HL-60 (cell line): ENCODE data around the gene PIP4K2A.

Experiments used
- DNase-seq, 2 experiments: peaks; one replicate each; pipeline ENCODE4 v3.0.0-alpha.2; 2010 to 2020; ENCODE audit warnings: low read depth in 1 of 2, low spot score in 1 of 2
- H3K27ac ChIP-seq: fragments of 250-450 bp; sonication (Bioruptor Pico); replicated peaks from 2 replicates; pipeline ENCODE4 v1.5.1; 2020; ENCODE audit warnings: mild to moderate bottlenecking, moderate library complexity
- H3K27me3 ChIP-seq: fragments of 250-450 bp; sonication (Bioruptor Pico); 2 replicates; pipeline ENCODE4 v1.5.1; 2021; ENCODE audit warnings: mild to moderate bottlenecking, moderate library complexity; ENCODE audit not compliant: insufficient read depth, poor library complexity, severe bottlenecking
- H3K4me3 ChIP-seq: replicated peaks from 2 replicates; pipeline ENCODE4 v1.5.1; 2011; ENCODE audit warnings: mild to moderate bottlenecking, control low read depth, low read length; ENCODE audit not compliant: insufficient read depth
- CTCF ChIP-seq: IDR thresholded peaks from one replicate; pipeline ENCODE4 v1.5.1; 2011; ENCODE audit warnings: low read length, control low read depth, inconsistent platforms; ENCODE audit not compliant: insufficient read depth
- GABPA ChIP-seq: IDR thresholded peaks from 2 replicates; pipeline ENCODE4 v1.6.1; 2012; ENCODE audit warnings: low read depth
- POLR2AphosphoS5 ChIP-seq: IDR thresholded peaks from 2 replicates; pipeline ENCODE4 v1.6.1; 2012; ENCODE audit warnings: low read depth
- REST ChIP-seq: IDR thresholded peaks from 2 replicates; pipeline ENCODE4 v1.6.1; 2012; ENCODE audit warnings: low read depth; ENCODE audit not compliant: insufficient replicate concordance
- SPI1 ChIP-seq: IDR thresholded peaks from 2 replicates; pipeline ENCODE4 v1.6.1; 2012; ENCODE audit warnings: low read depth, mild to moderate bottlenecking, borderline replicate concordance

The PIP4K2A gene

GRCh38 chr10:22599636-22600228 lies 114.6 kb downstream of the PIP4K2A start:
- no peak overlapping the region for H3K27ac ChIP-seq
- no peak overlapping the region for H3K4me3 ChIP-seq
- TF ChIP-seq GABPA, result no peak
- no peak for TF ChIP-seq SPI1
- no peaks in the 10 kb centered on the region for H3K27me3 ChIP-seq
- no peak for DNase-seq

- DNase-seq, result no peak
- TF ChIP-seq REST (no peak), SPI1 (no peak), GABPA (no peak), CTCF (no peak), POLR2AphosphoS5 (no peak)
- Histone ChIP-seq H3K27ac (no peak overlapping the region), H3K4me3 (no peak overlapping the region), H3K27me3 (no peaks in the 10 kb centered on the region)
Observed at GRCh38 chr10:22599048-22599561, 115.3 kb downstream of the PIP4K2A start.

- DNase-seq, result no peak
- H3K27ac ChIP-seq, result no peak overlapping the region
- TF ChIP-seq SPI1, result no peak
- no peak for TF ChIP-seq CTCF
- no peak for TF ChIP-seq GABPA
- TF ChIP-seq POLR2AphosphoS5, result no peak
- no peak for TF ChIP-seq REST
Observed at GRCh38 chr10:22598478-22598877, 115.9 kb downstream of the PIP4K2A start.

GRCh38 chr10:22597138-22597537 lies 117.2 kb downstream of the PIP4K2A start:
- Histone ChIP-seq H3K27me3 (no peaks in the 10 kb centered on the region), H3K4me3 (no peak overlapping the region), H3K27ac (no peak overlapping the region)
- no peak for DNase-seq
- TF ChIP-seq REST, result no peak
- TF ChIP-seq CTCF, result no peak
- no peak for TF ChIP-seq POLR2AphosphoS5
- TF ChIP-seq GABPA, result no peak
- no peak for TF ChIP-seq SPI1

More at GRCh38 chr10:22598478-22598877, 115.9 kb downstream of the PIP4K2A start:
- no peak overlapping the region for H3K4me3 ChIP-seq
- no peaks in the 10 kb centered on the region for H3K27me3 ChIP-seq
